Keratinocyte (primary cell): Measurements from ENCODE around the gene FBN1. TPM values are rescaled to one million over a fixed set of nuclear protein-coding genes. Genes with fewer than 3 reads are reported as not detected.

ENCODE experiments used
- DNase-seq: peaks from one replicate; pipeline ENCODE4 v3.0.0-alpha.2; 2011; ENCODE audit warnings: low read depth, missing footprints, low spot score
- FAIRE-seq: peaks from 2 replicates; lab custom pipeline; 2011; peaks lifted over from hg19 to GRCh38; lab: Jason Lieb, UNC
- H2AFZ ChIP-seq: 2 replicates; pipeline ENCODE4 v1.6.0; 2012; ENCODE audit warnings: low read length, control low read depth, inconsistent platforms; ENCODE audit not compliant: control insufficient read depth
- H3K27ac ChIP-seq: 2 replicates; pipeline ENCODE4 v1.5.1; 2011; ENCODE audit warnings: low read length; ENCODE audit not compliant: control insufficient read depth, insufficient read depth
- H3K27me3 ChIP-seq: 3 replicates; pipeline ENCODE4 v1.6.0; 2011; ENCODE audit warnings: low read length; ENCODE audit not compliant: control insufficient read depth, insufficient read depth; ENCODE audit errors: extremely low read depth
- H3K36me3 ChIP-seq, 2 experiments: 2 replicates in 1 of 2; 3 replicates in 1 of 2; pipeline ENCODE4 v1.5.1; 2011; ENCODE audit warnings: low read length in 2 of 2, mild to moderate bottlenecking in 1 of 2; ENCODE audit not compliant: control insufficient read depth in 2 of 2, insufficient read depth in 2 of 2; ENCODE audit errors: extremely low read depth in 1 of 2
- H3K4me1 ChIP-seq: 3 replicates; pipeline ENCODE4 v1.5.1; 2011; ENCODE audit warnings: low read length; ENCODE audit not compliant: control insufficient read depth, insufficient read depth; ENCODE audit errors: extremely low read depth
- H3K4me2 ChIP-seq: 3 replicates; pipeline ENCODE4 v1.6.0; 2011; ENCODE audit warnings: low read depth, low read length; ENCODE audit not compliant: control insufficient read depth, insufficient read depth; ENCODE audit errors: extremely low read depth
- H3K4me3 ChIP-seq, 3 experiments: fragments of 200-600 bp in 1 of 3; sonication (generic) in 1 of 3; 2 replicates in 2 of 3; 3 replicates in 1 of 3; pipeline ENCODE4 v1.5.1; 2011 to 2016; ENCODE audit warnings: low read length in 3 of 3, mild to moderate bottlenecking in 3 of 3, control low read depth in 2 of 3, inconsistent platforms in 1 of 3, low read depth in 1 of 3, mixed read lengths in 1 of 3, mixed run types in 1 of 3, moderate library complexity in 1 of 3; ENCODE audit not compliant: control insufficient read depth in 2 of 3, insufficient read depth in 2 of 3; ENCODE audit errors: extremely low read depth in 1 of 3
- H3K79me2 ChIP-seq: 2 replicates; pipeline ENCODE4 v1.6.0; 2012; ENCODE audit warnings: low read length; ENCODE audit not compliant: control insufficient read depth, insufficient read depth
- H3K9ac ChIP-seq: 3 replicates; pipeline ENCODE4 v1.6.0; 2011; ENCODE audit warnings: low read length; ENCODE audit not compliant: control insufficient read depth, insufficient read depth; ENCODE audit errors: extremely low read depth
- H3K9me1 ChIP-seq: 3 replicates; pipeline ENCODE4 v1.6.0; 2011; ENCODE audit warnings: low read length; ENCODE audit not compliant: control insufficient read depth, insufficient read depth; ENCODE audit errors: extremely low read depth
- H3K9me3 ChIP-seq: 2 replicates; pipeline ENCODE4 v1.5.1; 2012; ENCODE audit warnings: low read depth, low read length; ENCODE audit not compliant: control insufficient read depth
- H4K20me1 ChIP-seq: 3 replicates; pipeline ENCODE4 v1.6.0; 2011; ENCODE audit warnings: low read length; ENCODE audit not compliant: control insufficient read depth, insufficient read depth; ENCODE audit errors: extremely low read depth
- EZH2 ChIP-seq: IDR thresholded peaks from one replicate; pipeline ENCODE4 v1.6.1; 2012; ENCODE audit warnings: inconsistent platforms, mild to moderate bottlenecking, low read length, moderate library complexity
- dilution Hi-C: fragments of 300-500 bp; cut with MboI; formaldehyde crosslinking; loops from one replicate; pipeline ENCODE4 v1.7.0; 2020; ENCODE audit warnings: low sequenced_read_pairs; ENCODE audit not compliant: extremely low pct_ligation_motif_present
- polyA plus RNA-seq, 5 experiments: library from polyadenylated mRNA; depleted of rRNA in 3 of 5; stranded (reverse) in 3 of 5; stranded (forward) in 1 of 5; unstranded in 1 of 5; fragments of >200 nt; gene quantifications; 1 replicate in 1 of 5; 2 replicates in 3 of 5; 3 replicates in 1 of 5; pipeline versions ENCODE4 v1.2.1 to v1.2.3, GENCODE V29; 2011 to 2012; ENCODE audit warnings: missing spikeins in 2 of 5, low read depth in 1 of 5, low replicate concordance in 1 of 5
- TF ChIP-seq, protein P1 (sequence below), 3 experiments: IDR thresholded peaks in 1 of 3; conservative IDR thresholded peaks in 1 of 3; optimal IDR thresholded peaks in 1 of 3; 2 replicates in 2 of 3; 3 replicates in 1 of 3; pipeline versions ENCODE3 to v1.5.1; 2011; ENCODE audit warnings: low read length in 3 of 3, mild to moderate bottlenecking in 3 of 3, moderate library complexity in 2 of 3, control low read depth in 1 of 3, inconsistent platforms in 1 of 3; ENCODE audit not compliant: insufficient read depth in 2 of 3; ENCODE audit errors: extremely low read depth in 1 of 3

The FBN1 gene
- polyA plus RNA-seq, 1 donor (not counting 4 experiments of a cell fraction or from before 2014, with no cell fraction given) = 3.5 TPM

DNA sequence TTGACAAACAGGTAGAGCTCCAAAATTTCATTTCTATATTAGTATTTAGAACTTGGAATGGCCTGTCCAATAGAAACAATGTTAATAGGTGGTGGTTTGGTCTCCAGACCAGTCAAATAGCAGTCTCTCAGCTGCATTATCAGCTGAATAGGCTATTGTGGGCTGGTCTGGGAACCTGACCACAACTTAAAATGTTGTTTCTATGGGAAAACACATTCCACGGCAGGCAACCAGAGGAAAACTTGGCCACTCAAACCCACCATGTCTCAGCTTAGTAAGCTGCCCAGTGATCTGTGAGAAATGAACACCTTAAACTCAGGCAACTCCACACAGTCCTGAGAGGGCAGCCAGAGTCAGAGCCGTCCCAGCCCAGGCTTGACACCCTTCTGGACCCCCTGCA is 20.4 kb downstream of the FBN1 start:
- peaks cover 12% of the 10 kb centered on the region for H3K4me1 ChIP-seq
- no peak overlapping the region for H3K4me2 ChIP-seq
- TF ChIP-seq EZH2 = no peak
- TF ChIP-seq, protein P1, sequence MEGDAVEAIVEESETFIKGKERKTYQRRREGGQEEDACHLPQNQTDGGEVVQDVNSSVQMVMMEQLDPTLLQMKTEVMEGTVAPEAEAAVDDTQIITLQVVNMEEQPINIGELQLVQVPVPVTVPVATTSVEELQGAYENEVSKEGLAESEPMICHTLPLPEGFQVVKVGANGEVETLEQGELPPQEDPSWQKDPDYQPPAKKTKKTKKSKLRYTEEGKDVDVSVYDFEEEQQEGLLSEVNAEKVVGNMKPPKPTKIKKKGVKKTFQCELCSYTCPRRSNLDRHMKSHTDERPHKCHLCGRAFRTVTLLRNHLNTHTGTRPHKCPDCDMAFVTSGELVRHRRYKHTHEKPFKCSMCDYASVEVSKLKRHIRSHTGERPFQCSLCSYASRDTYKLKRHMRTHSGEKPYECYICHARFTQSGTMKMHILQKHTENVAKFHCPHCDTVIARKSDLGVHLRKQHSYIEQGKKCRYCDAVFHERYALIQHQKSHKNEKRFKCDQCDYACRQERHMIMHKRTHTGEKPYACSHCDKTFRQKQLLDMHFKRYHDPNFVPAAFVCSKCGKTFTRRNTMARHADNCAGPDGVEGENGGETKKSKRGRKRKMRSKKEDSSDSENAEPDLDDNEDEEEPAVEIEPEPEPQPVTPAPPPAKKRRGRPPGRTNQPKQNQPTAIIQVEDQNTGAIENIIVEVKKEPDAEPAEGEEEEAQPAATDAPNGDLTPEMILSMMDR (optimal IDR thresholded peaks at IDR 0.05 in 1 of 3, IDR thresholded peaks at IDR 0.05 in 1 of 3, conservative IDR thresholded peaks at IDR 0.05 in 1 of 3; ENCODE audit: extremely low read depth in 1 of 3, insufficient read depth in 2 of 3, low read length in 3 of 3) = no peak
- dilution Hi-C loops = no loop called here
- FAIRE-seq = no peak
- no peaks in the 10 kb centered on the region for H3K27me3 ChIP-seq
- no peaks in the 10 kb centered on the region for H3K9me3 ChIP-seq
- no peak overlapping the region for H3K4me3 ChIP-seq
- no peaks in the 10 kb centered on the region for H3K36me3 ChIP-seq
- H2AFZ ChIP-seq = no peak overlapping the region
- no peaks in the 10 kb centered on the region for H3K79me2 ChIP-seq
- H3K27ac ChIP-seq = no peak overlapping the region
- no peaks in the 10 kb centered on the region for H3K9me1 ChIP-seq
- DNase-seq = no peak
- no peaks in the 10 kb centered on the region for H4K20me1 ChIP-seq
- H3K9ac ChIP-seq = no peak overlapping the region

DNA sequence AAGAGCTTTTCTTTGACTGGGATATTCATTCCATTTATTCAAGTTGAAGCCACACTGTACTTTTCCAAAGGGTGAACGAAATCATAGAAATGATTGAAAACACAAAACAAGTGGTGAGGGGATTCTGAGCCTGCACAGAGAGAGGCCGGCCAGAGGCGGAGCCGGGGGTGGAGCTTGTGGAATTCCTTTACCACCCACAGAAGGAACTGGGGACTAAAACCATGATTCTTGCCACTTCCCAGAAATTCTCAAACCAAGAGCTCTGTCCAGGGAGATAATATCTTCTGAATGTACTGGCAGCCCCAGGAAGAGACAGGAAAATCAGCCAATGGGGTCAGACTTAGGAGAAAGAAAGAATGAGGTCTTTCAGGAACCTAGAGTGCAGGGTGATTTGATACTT is 20.8 kb downstream of the FBN1 start:
- Histone ChIP-seq H2AFZ (no peak overlapping the region), H3K9me1 (no peaks in the 10 kb centered on the region), H3K27ac (no peak overlapping the region), H3K4me2 (no peak overlapping the region), H4K20me1 (no peaks in the 10 kb centered on the region), H3K4me3 (no peak overlapping the region), H3K27me3 (no peaks in the 10 kb centered on the region), H3K79me2 (no peaks in the 10 kb centered on the region), H3K9ac (no peak overlapping the region), H3K9me3 (no peaks in the 10 kb centered on the region), H3K4me1 (peaks cover 12% of the 10 kb centered on the region), H3K36me3 (no peaks in the 10 kb centered on the region)
- no peak for FAIRE-seq
- TF ChIP-seq EZH2 = no peak
- TF ChIP-seq, protein P1 (optimal IDR thresholded peaks at IDR 0.05 in 1 of 3, IDR thresholded peaks at IDR 0.05 in 1 of 3, conservative IDR thresholded peaks at IDR 0.05 in 1 of 3; ENCODE audit: extremely low read depth in 1 of 3, insufficient read depth in 2 of 3, low read length in 3 of 3) = no peak
- dilution Hi-C loops = no loop called here
- DNase-seq = no peak
